GM19452 (cell line): ENCODE data around the gene NEDD4.
"Not testable (repeated sequence)": the region's sequence is repeated elsewhere in the genome, so short reads cannot be mapped to it uniquely, and the experiment has no call there.

ENCODE experiments used
- ATAC-seq: cut with Tn5 transposase; IDR thresholded peaks from one replicate; pipeline ENCODE4 v1.9.1; 2021; ENCODE audit not compliant: unreplicated experiment

Gene NEDD4

DNA sequence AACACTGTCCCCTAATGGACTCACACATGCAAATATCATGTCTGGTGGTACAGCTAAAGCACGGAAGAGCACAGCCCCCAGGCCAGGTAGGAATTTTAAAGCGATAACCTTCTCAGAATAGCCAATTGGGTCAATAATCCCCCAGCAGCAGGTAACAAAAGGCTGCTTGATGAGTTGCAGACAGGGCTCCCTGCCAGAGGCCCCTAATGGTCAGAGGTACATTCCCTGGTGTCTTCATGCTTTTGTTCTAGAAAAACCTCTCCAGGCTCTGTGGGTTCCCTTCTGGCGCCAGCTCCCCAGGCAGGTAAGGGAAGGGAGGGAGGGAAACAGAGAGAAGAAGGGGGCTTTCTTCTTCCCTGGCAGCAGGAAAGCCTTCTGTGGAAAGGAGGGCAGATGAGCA is 207.1 kb downstream of the NEDD4 start:
- ATAC-seq = no peak

DNA sequence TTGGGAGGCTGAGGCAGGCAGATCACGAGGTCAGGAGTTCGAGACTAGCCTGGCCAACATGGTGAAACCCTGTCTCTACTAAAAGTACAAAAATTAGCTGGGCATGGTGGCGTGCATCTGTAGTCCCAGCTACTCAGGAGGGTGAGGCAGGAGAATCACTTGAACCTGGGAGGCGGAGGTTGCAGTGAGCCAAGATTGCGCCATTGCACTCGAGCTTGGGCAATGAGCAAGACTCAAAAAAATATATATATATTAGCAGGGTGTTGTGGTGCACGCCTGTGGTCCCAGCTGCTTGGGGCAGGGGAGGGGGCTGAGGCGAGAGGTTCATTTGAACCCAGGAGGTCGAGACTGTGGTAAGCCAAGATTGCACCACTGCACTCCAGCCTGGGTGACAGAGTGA is 207.8 kb downstream of the NEDD4 start:
- not testable (repeated sequence) for ATAC-seq

- no peak for ATAC-seq
Measured at GRCh38 chr15:55784286-55784685, 209.1 kb downstream of the NEDD4 start.

GRCh38 chr15:55782901-55783300 is 210.5 kb downstream of the NEDD4 start:
- no peak for ATAC-seq

- no peak for ATAC-seq
Measured at GRCh38 chr15:55780292-55780691, 213.1 kb downstream of the NEDD4 start.

- no peak for ATAC-seq
Measured at GRCh38 chr15:55778932-55779331, 214.5 kb downstream of the NEDD4 start.
